ENCODE data around the gene ONECUT3.

GRCh38 chr19:1764729-1765128 lies 11.4 kb downstream of the ONECUT3 start:
- no peak for TF ChIP-seq YY1 (IDR thresholded peaks at IDR 0.05; ENCODE audit: low read depth)
- TF ChIP-seq CTCF (IDR thresholded peaks at IDR 0.05) = no peak
- TF ChIP-seq JUND (IDR thresholded peaks at IDR 0.05) = no peak
- no peak for TF ChIP-seq RFX5 (IDR thresholded peaks at IDR 0.05; ENCODE audit: low read length)
- no peak for TF ChIP-seq SMC3 (IDR thresholded peaks at IDR 0.05; ENCODE audit: low read depth, low read length)
- no peak for TF ChIP-seq USF1 (IDR thresholded peaks at IDR 0.05; ENCODE audit: borderline replicate concordance, low read depth)
- TF ChIP-seq MAX (IDR thresholded peaks at IDR 0.05; ENCODE audit: low read depth) = no peak
